ENCODE results near the gene CFAP46.

DNA sequence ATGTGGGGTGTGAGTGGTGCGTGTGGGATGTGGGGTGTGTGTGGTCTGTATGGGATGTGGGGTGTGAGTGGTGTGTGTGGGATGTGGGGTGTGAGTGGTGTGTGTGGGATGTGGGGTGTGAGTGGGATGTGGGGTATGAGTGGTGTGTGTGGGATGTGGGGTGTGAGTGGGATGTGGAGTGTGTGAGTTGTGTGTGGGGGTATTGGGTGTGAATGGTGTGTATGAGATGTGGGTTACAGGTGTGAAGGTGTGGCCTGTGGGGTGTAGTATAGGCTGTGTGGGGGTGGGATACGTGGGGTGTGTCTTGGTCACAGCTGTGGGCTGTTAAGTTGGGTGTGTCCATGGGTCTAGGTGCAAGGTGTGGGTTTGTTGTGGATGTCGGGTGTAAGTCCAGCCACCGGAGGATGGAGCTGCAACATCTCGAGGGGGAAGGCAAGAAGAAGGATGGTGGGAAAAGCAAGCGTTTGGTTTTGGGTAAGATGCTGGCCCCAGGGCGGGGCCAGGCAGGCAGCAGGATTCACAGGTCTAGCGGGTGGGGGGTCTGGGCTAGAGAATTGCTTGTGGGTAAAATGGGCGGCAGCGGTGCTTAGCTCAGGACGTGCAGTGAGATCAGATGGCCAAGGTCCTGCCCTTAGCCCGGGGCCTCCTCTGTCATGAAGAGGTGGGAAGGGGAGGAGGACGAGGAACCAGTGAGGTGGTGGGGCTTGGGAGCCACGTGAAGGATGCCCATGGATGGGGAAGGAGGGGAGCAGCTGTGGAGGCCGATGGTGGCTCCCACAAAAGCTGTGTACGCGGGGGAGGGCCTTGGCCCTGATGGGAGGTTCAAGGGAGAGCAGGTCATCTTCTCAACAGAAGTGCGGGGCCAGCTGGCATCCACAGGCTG lies 60.1 kb downstream of the CFAP46 start:
- TF ChIP-seq POLR2A (IDR thresholded peaks at IDR 0.05): no peak
- TF ChIP-seq, protein P1, sequence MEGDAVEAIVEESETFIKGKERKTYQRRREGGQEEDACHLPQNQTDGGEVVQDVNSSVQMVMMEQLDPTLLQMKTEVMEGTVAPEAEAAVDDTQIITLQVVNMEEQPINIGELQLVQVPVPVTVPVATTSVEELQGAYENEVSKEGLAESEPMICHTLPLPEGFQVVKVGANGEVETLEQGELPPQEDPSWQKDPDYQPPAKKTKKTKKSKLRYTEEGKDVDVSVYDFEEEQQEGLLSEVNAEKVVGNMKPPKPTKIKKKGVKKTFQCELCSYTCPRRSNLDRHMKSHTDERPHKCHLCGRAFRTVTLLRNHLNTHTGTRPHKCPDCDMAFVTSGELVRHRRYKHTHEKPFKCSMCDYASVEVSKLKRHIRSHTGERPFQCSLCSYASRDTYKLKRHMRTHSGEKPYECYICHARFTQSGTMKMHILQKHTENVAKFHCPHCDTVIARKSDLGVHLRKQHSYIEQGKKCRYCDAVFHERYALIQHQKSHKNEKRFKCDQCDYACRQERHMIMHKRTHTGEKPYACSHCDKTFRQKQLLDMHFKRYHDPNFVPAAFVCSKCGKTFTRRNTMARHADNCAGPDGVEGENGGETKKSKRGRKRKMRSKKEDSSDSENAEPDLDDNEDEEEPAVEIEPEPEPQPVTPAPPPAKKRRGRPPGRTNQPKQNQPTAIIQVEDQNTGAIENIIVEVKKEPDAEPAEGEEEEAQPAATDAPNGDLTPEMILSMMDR (IDR thresholded peaks at IDR 0.05): no peak

Data from Peyer's patch (tissue), 4 donors.